GM18517 (cell line): ENCODE results near the gene MBD4.

Source experiments
- ATAC-seq: cut with Tn5 transposase; IDR thresholded peaks from one replicate; pipeline ENCODE4 v1.9.1; 2021; ENCODE audit warnings: mild to moderate bottlenecking, moderate library complexity; ENCODE audit not compliant: unreplicated experiment

The MBD4 gene

GRCh38 chr3:129463716-129464115 lies 24.0 kb upstream of the MBD4 start:
- ATAC-seq: no peak

DNA sequence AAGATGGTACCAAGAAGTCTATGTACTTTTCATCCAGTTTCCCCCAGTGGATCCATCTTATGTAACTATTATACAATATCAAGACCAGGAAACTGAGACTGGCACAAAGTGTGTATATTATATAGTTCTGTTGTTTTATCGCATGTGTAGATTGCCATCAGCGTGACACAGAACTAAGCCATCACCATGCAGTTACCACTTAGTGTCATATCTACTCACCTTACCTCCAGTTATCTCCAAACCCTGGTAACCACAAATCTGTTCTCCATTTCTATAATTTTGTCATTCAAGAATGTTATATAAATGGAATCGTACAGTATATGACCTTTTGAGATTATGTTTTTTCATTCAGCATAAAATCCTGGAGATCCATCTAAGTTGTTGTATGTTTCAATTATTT lies 23.3 kb upstream of the MBD4 start:
- ATAC-seq: no peak

- no peak for ATAC-seq
Measured at GRCh38 chr3:129462361-129462968, 22.7 kb upstream of the MBD4 start.

DNA sequence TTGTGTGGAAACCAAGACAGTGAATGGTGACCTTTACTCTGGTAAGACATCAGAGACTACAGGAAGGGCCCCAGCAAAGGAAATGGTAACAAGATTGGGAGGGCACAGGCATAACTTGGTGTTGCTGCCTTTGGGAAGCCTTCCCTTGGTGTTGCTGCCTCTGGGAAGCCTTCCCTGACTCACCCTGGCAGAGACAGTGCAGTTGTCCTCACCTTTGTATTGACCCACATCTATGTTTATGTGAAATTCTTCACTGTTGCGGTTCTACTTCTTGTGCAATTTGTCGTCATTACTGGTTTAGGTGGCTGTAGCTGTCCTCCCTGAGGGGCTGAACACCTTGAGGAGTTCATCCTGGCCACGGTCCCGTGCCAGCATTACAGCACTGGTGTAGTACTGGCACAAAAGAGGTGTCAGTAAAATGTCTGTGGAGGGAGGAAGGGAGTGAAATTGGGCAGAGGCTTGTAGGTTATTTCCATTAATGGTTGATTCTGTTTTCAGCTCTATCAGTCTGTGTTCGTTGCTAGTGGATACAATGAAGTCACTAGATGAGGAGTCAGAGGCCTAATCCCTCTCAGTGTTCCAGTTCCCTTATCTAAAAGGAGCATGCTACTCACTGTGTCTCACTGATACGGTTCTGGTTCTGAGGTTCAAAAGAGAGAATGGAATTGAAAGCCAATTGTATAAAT lies 21.9 kb upstream of the MBD4 start:
- ATAC-seq: no peak

- ATAC-seq: no peak
Measured at GRCh38 chr3:129461022-129461421, 21.3 kb upstream of the MBD4 start.

DNA sequence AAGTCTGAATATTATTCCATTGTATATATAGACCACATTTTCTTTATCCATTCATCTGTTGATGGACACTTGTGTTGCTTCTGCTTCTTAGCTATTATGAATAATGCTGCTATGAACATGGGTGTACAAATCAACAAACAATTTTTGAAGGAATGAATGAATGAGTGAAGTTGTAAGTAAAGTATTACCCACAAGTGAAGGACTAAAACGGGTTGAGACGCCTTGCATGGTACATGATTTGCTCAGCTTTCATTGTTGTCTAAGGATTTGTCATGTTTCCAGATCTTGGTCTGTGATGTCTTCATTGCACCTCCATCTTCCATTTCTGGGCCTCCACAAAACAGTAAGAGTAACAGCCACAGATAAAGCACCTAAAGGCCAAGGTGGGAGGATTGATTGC lies 20.8 kb upstream of the MBD4 start:
- no peak for ATAC-seq

- no peak for ATAC-seq
Measured at GRCh38 chr3:129460155-129460554, 20.4 kb upstream of the MBD4 start.

DNA sequence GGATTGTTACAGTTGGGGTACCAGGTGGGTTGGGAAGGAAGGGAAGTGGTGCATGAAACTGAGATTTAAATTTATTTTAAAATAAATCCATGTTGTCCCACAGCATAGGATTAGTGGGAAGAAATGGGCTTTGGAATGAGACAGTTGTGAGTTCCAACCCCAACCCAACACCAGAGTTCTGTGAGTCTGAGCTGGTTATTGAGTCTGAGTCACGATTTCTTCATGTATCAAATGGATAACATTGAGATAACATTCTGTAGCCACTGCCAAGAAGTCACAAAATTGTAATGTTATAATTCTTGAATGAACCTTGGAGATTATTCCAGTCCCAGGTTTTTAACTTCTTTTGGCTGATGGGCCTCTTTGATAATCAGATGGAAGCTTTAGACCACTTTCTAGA lies 14.0 kb upstream of the MBD4 start:
- no peak for ATAC-seq

- ATAC-seq: no peak
Measured at GRCh38 chr3:129449279-129450115, 9.7 kb upstream of the MBD4 start.

GRCh38 chr3:129448186-129448895 lies 8.6 kb upstream of the MBD4 start:
- ATAC-seq: no peak

DNA sequence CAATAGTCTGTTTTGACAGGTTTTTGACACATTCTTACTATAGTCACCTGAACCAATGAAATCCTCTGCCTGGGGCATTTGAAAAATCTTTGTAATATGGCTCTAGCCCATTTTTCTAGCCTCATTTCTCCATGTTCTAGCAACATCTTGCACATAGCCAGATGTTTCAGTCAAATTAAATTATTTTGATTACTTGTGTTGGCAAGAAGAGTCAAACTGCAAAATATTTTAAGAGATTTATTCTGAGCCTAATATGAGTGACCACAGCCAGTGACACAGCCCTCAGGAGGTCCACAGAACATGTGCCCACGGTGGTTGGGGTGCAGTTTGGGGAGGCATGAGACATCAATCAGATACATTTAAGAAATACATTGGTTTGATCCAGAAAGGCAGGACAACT lies 7.2 kb upstream of the MBD4 start:
- no peak for ATAC-seq

GRCh38 chr3:129445471-129445870 lies 5.7 kb upstream of the MBD4 start:
- no peak for ATAC-seq

GRCh38 chr3:129442947-129443346 lies 3.2 kb upstream of the MBD4 start:
- no peak for ATAC-seq

DNA sequence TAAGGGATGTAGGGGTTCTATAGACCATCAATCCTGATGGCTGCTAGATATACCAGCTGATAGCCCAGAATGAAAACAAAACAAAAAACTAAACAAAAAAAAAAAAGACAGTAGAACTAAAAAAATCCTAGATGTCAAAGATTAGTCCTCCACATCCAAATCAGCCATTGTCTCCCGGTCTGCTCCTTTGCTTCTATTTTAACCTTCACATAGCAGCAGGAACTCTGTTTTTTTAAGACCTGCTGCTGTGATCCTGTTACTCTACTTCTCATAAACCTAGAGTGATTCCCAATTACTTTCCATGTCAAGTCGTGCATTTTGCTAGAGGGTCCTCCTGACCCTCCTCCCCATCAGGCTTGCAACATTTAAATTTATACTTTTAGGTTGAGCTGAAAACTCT lies 2.7 kb upstream of the MBD4 start:
- no peak for ATAC-seq

DNA sequence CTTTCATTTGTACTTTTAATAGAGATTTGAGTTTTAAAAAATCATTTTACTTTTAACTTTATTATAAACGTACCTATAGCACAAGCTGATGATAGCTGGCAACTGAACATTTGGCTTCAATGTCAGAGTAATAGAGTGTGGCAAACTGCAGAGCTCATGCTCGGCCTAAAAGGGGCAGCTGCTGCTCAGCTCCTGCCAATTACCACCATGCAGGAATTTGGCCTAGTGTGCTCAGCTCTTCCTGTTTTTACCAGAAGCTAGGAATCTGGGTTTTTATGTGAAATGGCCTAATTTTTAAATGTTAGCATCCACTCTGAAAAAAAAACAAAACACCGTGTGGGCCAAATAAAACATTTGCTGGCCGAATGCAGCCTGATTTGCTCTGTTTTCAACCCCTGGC lies 2.0 kb upstream of the MBD4 start:
- ATAC-seq: no peak

DNA sequence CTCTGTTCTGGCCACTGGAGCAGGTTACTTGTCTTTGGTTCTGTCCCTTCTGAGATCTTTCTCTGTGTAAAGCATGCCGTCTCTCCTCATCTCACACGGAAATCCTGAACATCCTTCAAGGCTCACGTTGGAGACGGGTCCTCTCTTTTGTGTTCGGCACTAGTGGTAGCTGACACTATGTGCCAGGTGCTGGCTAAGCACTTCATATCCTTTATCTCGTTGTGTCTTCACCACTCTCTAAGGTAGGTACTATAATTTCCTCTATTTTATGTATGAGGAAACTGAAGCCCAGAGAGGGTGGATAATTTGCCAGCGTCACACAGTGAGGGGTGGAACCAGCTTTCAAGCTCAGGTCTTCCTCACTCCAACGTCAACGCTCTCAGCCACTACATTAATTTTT lies 1.5 kb upstream of the MBD4 start:
- ATAC-seq: no peak

DNA sequence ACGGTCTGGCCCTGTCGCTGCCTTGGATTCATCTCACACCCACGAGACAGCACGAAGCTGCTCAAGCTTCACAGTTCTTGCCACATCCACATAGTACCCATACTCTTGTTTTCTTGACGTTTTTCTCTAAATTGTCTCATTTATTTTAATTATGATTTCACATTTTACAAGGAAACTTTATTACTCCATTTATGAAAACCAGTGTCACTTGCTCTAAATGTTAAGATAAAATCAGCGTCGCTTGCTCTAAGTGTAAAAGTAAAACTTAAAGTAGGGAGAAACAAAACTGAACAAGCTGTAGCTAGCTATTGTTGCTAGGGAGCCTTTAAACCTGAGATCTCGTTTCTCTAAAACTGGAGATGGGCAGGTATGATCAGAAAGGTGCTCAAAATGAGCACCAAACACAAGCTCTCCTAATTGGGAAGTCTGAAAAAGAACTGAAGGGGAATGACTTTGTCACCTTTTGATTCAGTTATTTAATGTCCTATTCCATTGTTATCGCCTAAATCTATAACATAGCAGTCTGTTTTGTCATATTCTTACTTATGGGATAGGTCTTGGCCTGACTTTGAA lies 956 bp upstream of the MBD4 start:
- no peak for ATAC-seq

GRCh38 chr3:129439226-129439816 lies 427 bp downstream of the MBD4 start:
- peak; percentile 10 for ATAC-seq

DNA sequence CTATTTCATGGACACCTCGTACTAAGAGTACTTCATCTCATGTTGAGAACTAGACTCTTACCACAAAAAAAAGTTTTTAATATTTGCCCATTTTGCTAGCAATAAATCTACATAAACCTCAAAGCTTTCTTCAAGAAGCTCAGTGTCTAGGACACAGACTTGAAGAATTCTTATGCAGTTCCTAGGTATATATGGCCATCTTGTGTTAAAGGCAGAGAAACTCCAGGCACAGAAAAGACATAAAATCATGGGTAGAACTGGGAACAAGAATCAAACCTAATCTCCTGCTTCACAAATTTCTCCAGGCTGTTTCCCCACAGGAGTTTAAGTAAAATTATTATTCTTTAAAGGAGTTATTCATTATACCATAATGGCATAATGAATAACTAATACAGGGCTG lies 4.4 kb downstream of the MBD4 start:
- no peak for ATAC-seq

DNA sequence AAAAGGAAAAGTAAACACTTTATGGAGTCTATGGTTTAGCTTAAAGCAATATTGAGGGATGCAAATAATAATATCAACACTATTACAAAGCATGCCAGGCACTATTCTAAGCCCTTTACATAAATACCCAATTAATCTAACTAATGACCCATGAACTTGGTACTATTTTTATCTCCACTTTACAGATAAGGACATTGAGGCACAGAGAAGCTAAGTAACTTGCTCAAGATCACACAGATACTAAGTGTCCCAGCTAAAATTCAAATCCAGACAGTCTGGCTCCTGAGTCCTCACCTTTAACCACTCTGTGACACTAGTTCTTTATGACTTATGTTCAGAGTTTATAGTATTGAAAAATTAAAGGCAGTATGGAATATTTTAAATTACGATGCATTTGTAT lies 5.6 kb downstream of the MBD4 start:
- ATAC-seq: no peak

DNA sequence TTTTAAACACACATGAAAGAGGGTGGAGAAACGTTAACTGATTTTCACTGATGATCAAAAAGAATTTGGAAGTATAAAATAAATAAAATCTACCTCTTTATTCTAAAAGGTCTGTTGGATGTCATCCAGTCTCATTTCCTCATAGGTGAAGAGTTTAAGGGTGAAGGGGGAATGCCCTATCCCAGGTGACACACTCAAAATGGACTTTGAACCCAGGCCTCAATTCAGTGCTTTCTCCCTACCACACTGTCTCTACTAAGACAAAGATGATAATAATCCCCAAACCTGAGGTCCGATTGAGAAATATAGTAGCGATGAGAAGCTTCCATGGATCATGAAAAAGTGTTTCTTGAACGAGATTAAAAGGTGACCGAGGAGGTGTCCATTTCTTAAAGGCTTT lies 6.2 kb downstream of the MBD4 start:
- ATAC-seq: no peak
